ENCODE results near the gene MYBPHL.

GRCh38 chr1:109309347-109309746 is 2.5 kb upstream of the MYBPHL start:
- TF ChIP-seq CTCF (IDR thresholded peaks at IDR 0.05) = no peak
- no peak for TF ChIP-seq POLR2A (IDR thresholded peaks at IDR 0.05)
